AG20443 (cell line): ENCODE results near the gene AZU1.
A peak's percentile ranks its signal among the peaks of the same experiment; 100 is the strongest.
"Not testable (repeated sequence)": the region's sequence is repeated elsewhere in the genome, so short reads cannot be mapped to it uniquely, and the experiment has no call there.

Source experiments
- DNase-seq: peaks from one replicate; pipeline ENCODE4 v3.0.0; 2012; ENCODE audit warnings: low spot score, mixed read lengths

The AZU1 gene

DNA sequence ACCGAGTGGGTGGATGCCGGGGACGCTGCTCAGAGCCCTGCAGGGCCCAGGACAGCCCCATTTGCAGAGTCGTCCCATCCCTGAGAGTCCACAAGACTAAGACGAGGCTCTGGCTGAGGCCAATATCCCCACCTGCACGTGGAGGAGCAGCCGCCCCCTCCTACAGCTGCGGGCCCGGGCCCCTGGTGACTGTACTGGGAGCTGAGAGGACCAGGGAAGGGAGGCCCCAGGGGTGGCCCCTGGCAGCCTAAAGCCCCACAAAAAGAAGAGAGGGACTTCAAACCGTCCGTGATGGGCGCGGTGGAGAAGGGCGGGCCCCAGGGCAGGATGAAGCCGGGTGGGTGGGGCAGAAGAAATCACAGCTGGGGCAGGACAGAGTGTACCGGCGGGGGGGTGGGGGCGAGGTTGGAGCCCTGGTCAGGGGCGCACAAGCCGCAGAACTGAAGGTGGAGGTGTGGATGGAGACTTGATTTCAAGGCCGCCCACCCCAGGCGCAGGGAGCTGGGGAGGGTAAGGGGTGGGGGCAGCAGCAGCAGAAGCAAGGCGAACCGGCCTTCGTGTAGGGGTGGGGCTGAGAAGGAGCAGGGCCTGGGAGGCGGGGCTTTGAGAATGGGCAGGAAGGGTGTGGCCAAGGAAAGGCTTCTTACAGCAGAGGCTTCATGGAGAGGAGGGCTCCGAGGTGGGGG lies 44.8 kb downstream of the AZU1 start:
- peak; percentile 77 for DNase-seq

DNA sequence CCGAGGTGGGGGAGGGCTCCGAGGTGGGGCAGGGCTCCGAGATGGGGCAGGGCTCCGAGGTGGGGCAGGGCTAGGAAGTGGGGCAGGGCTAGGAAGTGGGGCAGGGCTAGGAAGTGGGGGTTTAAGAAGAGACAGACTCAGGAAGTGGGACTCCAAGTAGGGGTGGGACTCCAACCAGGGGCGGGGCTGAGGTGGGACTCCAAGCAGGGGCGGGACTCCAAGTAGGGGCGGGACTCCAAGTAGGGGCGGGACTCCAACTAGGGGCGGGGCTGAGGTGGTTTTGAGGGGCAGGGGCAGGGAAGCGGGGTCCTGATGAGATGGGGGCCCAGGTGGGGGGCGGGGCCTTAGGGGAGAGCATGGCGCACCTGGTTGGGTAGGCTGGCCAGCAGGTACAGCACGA lies 45.4 kb downstream of the AZU1 start:
- DNase-seq, result peak; percentile 55

DNA sequence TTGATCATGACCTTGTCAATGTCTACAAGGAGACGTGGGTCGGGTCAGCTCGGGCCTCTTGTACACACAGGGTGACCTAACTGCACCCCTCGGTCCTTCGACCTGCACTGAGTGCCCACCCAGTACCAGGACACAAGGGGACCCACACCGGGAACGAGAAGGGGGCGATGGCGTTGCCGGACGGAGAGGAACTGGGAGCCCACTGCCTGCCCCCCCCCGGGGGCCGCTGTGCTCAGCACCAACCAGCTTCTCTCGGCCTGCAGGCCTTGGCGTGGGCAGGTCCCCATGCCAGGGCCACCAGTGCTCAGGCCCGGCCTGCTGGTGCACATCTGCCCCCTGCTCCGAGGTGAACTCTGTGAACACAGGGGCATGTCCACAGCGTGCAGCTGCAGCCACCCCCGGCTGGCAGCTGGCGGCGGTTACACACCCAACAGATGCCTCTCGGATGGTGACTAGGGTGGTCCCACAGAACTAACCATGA lies 46.0 kb downstream of the AZU1 start:
- no peak for DNase-seq

DNA sequence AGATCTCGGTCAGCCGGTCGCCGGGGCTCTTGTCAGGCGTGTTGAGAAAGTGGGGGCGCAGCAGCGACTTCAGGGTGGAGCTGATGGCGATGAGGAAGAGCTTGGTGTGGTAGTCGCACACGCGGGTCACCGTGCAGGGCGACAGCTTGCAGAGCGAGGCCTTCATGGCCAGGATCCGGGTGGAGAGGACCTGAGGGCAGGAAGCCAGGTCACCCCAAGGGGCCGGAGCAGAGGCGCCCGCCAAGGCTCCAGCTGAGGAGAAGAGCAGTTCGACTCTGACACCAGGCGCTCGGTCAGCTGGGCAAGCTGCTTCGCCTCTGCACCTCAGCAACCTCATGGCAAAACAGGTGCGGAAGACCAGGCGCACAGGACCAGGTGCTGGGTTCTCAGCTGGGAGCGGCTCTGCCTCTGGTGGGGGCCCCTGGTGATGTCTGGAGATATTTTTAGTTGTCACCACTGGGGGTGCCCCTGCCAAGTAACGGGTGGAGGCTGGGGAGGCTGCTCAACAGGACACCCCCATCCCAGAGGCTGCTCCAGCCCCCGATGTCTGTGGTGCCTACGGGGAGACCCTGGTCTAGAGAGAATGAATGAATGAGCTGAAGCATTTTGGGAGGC lies 47.7 kb downstream of the AZU1 start:
- no peak for DNase-seq

DNA sequence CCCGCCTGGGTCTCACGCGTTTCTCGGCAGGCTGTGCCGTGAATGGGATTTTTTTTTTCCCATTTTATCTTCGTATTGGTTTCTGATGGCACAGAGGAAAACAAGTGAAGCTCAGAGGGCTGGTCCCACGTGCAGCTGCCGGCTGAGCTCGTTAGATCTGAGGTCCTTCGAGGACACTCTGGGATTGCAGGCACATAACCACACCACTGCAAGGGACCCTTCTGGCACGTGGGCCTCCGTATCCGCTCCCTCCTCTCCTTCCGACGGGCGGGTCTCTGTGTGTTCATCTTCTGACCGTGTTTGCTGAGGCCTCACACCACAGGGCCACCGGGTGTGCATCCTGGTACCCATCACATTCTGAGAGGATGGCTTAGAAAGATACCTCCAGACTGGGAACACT lies 48.5 kb downstream of the AZU1 start:
- DNase-seq, result no peak

DNA sequence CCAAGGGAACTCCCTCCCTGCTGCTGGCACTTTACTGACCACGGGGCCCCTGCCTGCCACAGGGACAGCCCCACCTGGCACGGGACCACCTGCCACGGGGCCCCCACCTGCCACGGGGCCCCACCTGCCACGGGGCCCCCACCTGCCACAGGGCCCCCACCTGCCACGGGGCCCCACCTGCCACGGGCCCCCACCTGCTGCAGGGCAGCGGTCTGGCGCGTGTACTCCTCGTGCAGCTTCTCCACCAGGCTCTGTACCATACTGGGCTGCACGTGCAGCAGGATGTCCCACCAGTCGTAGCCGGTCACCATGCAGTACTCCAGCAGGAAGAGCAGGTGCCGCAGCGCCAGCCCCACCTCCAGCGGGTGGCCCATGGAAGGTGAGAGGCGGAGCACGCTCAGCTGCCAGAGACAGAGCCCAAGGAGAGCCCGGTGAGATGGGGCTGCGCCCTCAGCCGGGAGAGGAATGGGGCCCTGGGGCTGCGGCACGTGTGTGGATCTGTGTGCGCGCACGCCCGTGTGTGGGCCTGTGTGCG lies 49.2 kb downstream of the AZU1 start:
- DNase-seq, result no peak

DNA sequence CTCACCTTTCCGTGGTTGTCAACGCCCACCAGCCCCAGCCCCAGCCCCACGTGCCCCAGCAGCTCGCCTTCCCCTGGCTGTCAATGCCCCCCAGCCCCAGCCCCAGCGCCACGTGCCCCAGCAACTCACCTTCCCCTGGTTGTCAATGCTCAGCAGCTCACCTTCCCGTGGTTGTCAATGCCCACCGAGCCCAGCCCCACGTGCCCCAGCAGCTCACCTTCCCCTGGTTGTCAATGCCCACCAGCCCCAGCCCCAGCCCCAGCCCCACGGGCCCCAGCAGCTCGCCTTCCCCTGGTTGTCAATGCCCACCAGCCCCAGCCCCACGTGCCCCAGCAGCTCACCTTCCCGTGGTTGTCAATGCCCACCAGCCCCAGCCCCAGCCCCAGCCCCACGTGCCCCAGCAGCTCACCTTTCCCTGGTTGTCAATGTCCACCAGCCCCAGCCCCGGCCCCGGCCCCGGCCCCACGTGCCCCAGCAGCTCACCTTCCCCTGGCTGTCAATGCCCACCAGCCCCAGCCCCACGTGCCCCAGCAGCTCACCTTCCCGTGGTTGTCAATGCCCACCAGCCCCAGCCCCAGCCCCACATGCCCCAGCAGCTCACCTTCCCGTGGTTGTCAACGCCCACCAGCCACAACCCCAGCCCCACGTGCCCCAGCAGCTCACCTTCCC lies 50.5 kb downstream of the AZU1 start:
- DNase-seq, result not testable (repeated sequence)

DNA sequence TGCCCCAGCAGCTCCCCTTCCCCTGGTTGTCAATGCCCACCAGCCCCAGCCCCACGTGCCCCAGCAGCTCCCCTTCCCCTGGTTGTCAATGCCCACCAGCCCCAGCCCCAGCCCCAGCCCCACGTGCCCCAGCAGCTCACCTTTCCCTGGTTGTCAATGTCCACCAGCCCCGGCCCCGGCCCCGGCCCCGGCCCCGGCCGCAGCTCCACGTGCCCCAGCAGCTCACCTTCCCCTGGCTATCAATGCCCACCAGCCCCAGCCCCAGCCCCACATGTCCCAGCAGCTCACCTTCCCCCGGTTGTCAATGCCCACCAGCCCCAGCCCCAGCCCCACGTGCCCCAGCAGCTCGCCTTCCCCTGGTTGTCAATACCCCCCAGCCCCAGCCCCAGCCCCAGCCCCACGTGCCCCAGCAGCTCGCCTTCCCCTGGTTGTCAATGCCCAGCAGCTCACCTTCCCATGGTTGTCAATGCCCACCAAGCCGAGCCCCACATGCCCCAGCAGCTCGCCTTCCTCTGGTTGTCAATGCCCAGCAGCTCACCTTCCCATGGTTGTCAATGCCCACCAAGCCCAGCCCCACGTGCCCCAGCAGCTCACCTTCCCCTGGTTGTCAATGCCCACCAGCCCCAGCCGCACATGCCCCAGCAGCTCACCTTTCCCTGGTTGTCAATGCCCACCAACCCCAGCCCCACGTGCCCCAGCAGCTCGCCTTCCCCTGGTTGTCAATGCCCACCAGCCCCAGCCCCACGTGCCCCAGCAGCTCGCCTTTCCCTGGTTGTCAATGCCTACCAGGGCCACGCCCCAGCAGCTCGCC lies 51.3 kb downstream of the AZU1 start:
- not testable (repeated sequence) for DNase-seq

DNA sequence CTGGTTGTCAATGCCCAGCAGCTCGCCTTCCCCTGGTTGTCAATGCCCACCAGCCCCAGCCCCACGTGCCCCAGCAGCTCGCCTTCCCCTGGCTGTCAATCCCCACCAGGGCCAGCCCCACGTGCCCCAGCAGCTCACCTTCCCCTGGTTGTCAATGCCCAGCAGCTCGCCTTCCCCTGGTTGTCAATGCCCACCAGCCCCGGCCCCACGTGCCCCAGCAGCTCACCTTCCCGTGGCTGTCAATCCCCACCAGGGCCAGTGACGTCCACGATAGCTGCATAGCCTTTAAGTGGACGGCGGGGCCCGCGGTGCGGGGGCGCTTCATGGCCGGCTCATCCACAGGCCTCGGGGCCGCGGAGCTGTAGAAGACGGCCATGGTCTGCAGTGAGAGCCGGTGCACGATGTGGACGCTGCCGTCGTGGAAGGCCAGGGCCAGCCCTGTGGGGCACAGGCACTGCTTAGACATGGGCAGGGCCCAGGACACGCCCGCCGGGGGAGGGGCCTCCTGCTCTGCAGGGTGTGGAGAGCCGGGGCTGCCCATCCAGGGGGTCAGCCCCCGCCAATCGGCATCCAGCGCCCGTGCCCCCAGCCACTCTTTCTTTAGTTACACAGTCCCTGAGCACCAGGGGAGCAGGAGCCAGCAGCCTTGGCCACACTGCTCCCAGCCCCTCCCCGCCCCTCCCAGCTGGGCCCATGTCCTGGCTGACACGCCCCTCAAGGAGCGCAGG lies 52.2 kb downstream of the AZU1 start:
- DNase-seq, result no peak
